Endothelial cell of umbilical vein (primary cell): ENCODE results near the gene OPCML.

Source experiments
- CTCF ChIP-seq, 2 donors: IDR thresholded peaks; 1 replicate in 1 of 2; 2 replicates in 1 of 2; pipeline ENCODE4 v1.5.1; 2011; ENCODE audit warnings: low read length in 2 of 2, mild to moderate bottlenecking in 2 of 2, moderate library complexity in 2 of 2, control low read depth in 1 of 2, inconsistent platforms in 1 of 2, low read depth in 1 of 2; ENCODE audit not compliant: insufficient read depth in 1 of 2; ENCODE audit errors: extremely low read depth in 1 of 2
- POLR2A ChIP-seq: IDR thresholded peaks from 2 replicates; pipeline ENCODE4 v1.6.1; 2012; ENCODE audit warnings: low read depth, mild to moderate bottlenecking, control low read depth, low read length
- POLR2AphosphoS5 ChIP-seq: IDR thresholded peaks from 2 replicates; pipeline ENCODE4 v1.6.1; 2012; ENCODE audit warnings: low read depth, mild to moderate bottlenecking, control low read depth, low read length, moderate library complexity; ENCODE audit not compliant: insufficient read depth

GRCh38 chr11:133531971-133532651 is at the start of gene OPCML:
- TF ChIP-seq CTCF (IDR thresholded peaks at IDR 0.05; ENCODE audit: extremely low read depth in 1 of 2, insufficient read depth in 1 of 2, low read depth in 1 of 2, low read length in 2 of 2) (no peak), POLR2AphosphoS5 (no peak), POLR2A (no peak)
